Measurements from ENCODE around the gene CNGA2.

The CNGA2 gene

DNA sequence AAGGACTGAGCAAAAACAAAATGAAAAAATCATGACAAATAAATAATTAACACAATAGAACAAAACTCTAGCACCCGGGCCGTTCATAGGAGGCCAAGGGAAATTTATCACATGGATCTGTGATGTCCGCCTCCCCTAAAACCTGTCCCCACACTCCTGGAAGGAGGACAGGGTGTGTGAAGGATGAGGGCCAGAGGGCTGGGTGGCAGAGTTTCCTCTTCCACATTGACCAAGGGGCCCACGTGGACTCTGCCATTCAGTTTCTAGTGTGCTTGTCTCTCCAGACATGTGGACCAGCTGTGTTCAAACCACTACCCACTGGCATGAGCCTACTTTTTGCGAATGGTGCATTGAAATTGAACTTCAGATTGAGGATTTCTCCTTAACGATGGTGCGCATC, 33.0 kb upstream of the CNGA2 start:
- Mint-ChIP-seq H3K27ac (no peak overlapping the region), H3K4me3 (no peak overlapping the region), H3K9me3 (no peaks in the 10 kb centered on the region), H3K36me3 (ENCODE audit: insufficient read depth) (no peaks in the 10 kb centered on the region), H3K27me3 (no peaks in the 10 kb centered on the region), H3K4me1 (ENCODE audit: low read depth in 2 of 2) (no peaks in the 10 kb centered on the region)
- no peak for DNase-seq
- no peak for ATAC-seq (replicated peaks)

DNA sequence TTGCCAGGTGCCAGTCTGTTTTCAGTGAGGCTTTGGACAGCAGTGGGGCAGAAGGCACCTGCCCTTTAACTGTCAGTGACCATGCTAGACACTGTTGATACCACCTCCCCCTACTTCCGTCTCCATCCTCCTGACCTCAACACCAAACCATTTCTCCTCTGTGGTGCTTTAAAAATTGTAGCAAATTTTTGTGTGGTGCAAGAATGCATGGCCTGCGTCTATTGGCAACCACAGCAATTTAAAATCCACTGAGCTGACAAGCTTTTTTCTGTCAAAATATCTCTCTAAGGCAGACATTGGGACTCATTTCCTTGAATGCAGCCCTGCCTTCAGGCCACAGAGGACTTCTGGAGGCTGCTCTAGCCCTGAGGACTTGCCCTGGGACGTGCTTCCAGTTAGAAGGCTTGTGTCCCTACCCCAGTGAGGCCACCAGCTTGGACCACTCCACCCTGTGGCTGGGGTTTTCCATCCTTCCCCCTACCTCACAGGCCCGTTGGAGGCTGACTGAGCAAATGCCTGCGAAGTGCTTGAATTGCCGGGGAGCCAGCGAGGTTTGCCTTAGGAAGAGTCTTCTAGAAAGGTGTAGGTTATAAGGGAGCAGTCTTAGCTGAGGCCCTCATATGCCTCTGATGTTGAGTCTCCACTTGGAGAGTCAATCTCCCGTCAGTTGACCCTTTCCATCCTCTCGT, 32.4 kb upstream of the CNGA2 start:
- no peak overlapping the region for H3K4me3 Mint-ChIP-seq
- H3K27ac Mint-ChIP-seq, result no peak overlapping the region
- H3K27me3 Mint-ChIP-seq, result no peaks in the 10 kb centered on the region
- no peaks in the 10 kb centered on the region for H3K4me1 Mint-ChIP-seq (ENCODE audit: low read depth in 2 of 2)
- DNase-seq (no peak), ATAC-seq (replicated peaks) (no peak)
- no peaks in the 10 kb centered on the region for H3K36me3 Mint-ChIP-seq (ENCODE audit: insufficient read depth)
- H3K9me3 Mint-ChIP-seq, result no peaks in the 10 kb centered on the region

- Mint-ChIP-seq H3K27ac (no peak overlapping the region), H3K27me3 (no peaks in the 10 kb centered on the region), H3K4me3 (no peak overlapping the region), H3K36me3 (ENCODE audit: insufficient read depth) (no peaks in the 10 kb centered on the region), H3K9me3 (no peaks in the 10 kb centered on the region), H3K4me1 (ENCODE audit: low read depth in 2 of 2) (no peaks in the 10 kb centered on the region)
- ATAC-seq (replicated peaks) (no peak), DNase-seq (no peak)
Measured at GRCh38 chrX:151702741-151703340, 31.7 kb upstream of the CNGA2 start.

GRCh38 chrX:151703487-151703886, 31.1 kb upstream of the CNGA2 start:
- Mint-ChIP-seq H3K4me1 (ENCODE audit: low read depth in 2 of 2) (no peaks in the 10 kb centered on the region), H3K4me3 (no peak overlapping the region)
- DNase-seq, result no peak

GRCh38 chrX:151704041-151704663, 30.4 kb upstream of the CNGA2 start:
- ATAC-seq (replicated peaks), result no peak
- Mint-ChIP-seq H3K9me3 (no peaks in the 10 kb centered on the region), H3K4me3 (no peak overlapping the region), H3K36me3 (ENCODE audit: insufficient read depth) (no peaks in the 10 kb centered on the region), H3K27me3 (no peaks in the 10 kb centered on the region), H3K27ac (no peak overlapping the region), H3K4me1 (ENCODE audit: low read depth in 2 of 2) (no peaks in the 10 kb centered on the region)
- no peak for DNase-seq

More at GRCh38 chrX:151703487-151703886, 31.1 kb upstream of the CNGA2 start:
- Mint-ChIP-seq H3K9me3 (no peaks in the 10 kb centered on the region), H3K27ac (no peak overlapping the region), H3K27me3 (no peaks in the 10 kb centered on the region), H3K36me3 (ENCODE audit: insufficient read depth) (no peaks in the 10 kb centered on the region)
- no peak for ATAC-seq (replicated peaks)

DNA sequence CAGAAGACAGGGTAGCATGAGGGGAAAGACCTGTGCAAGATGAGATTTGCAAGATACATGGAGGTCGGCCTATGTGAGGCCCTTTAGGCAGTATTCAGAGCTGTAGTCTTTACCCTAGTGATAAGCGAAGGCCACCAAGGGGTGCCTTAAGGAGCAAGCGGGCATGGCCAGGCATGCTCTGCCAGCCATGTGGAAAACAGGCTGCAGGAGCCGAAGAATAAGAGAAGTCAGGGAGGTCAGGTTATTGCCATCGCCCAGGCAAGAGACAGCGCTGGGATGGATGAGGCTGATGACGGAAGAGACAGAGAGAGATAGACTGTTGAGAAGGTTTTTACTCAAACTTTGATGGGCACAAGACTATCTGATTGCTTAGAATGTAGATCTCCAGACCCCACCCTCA, 25.7 kb upstream of the CNGA2 start:
- H3K9me3 Mint-ChIP-seq, result no peaks in the 10 kb centered on the region
- no peak overlapping the region for H3K27ac Mint-ChIP-seq
- H3K4me3 Mint-ChIP-seq, result no peak overlapping the region
- no peaks in the 10 kb centered on the region for H3K4me1 Mint-ChIP-seq (ENCODE audit: low read depth in 2 of 2)
- no peak for ATAC-seq (replicated peaks)
- DNase-seq, result no peak
- H3K27me3 Mint-ChIP-seq, result no peaks in the 10 kb centered on the region
- H3K36me3 Mint-ChIP-seq (ENCODE audit: insufficient read depth), result no peaks in the 10 kb centered on the region

DNA sequence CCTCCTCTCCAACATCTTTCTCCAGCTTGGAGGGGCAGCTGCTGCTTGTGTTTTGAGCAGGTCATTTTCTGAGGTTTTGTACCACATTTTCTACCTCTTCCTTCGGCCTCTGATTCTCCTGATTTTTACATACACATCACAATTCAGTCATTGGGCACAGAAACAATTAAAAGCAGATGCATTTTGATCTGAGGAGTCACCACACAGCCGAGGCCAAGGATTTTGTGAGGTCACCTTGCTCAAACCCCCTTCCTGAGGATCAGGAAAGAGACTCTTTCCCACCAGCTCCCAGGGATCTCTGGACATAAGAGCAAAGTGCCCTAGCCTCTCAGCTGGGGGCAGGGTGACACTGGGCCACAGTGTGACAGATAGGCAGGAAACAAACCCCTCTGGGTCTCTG, 24.1 kb upstream of the CNGA2 start:
- no peaks in the 10 kb centered on the region for H3K9me3 Mint-ChIP-seq
- H3K27me3 Mint-ChIP-seq, result no peaks in the 10 kb centered on the region
- DNase-seq (no peak), ATAC-seq (replicated peaks) (no peak)
- H3K4me3 Mint-ChIP-seq, result no peak overlapping the region
- H3K36me3 Mint-ChIP-seq (ENCODE audit: insufficient read depth), result no peaks in the 10 kb centered on the region
- H3K27ac Mint-ChIP-seq, result no peak overlapping the region
- no peaks in the 10 kb centered on the region for H3K4me1 Mint-ChIP-seq (ENCODE audit: low read depth in 2 of 2)

GRCh38 chrX:151711154-151711553, 23.4 kb upstream of the CNGA2 start:
- Mint-ChIP-seq H3K27me3 (no peaks in the 10 kb centered on the region), H3K4me3 (no peak overlapping the region), H3K9me3 (no peaks in the 10 kb centered on the region), H3K36me3 (ENCODE audit: insufficient read depth) (no peaks in the 10 kb centered on the region), H3K4me1 (ENCODE audit: low read depth in 2 of 2) (no peaks in the 10 kb centered on the region), H3K27ac (no peak overlapping the region)
- DNase-seq (no peak), ATAC-seq (replicated peaks) (no peak)

DNA sequence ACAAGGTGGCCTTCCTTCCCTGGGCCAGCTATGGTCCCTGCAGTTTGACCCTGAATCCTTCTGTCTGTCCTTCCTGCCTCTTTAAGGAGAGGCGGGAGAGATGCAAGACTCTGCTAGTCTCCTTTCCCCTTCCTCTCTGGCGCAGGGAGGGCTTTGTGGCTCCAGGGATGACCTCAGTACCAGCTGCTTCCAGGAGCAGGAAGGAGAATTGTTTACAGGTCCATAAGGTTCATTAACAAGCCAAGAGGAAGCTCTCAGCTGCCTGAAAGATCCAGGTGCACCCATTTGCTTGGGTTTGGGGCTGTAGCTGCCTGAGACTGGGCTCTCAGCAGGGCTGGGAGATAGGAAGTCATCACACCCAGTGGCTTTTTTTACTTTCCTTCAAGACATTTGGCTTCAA, 22.8 kb upstream of the CNGA2 start:
- Mint-ChIP-seq H3K4me1 (ENCODE audit: low read depth in 2 of 2) (no peaks in the 10 kb centered on the region), H3K4me3 (no peak overlapping the region), H3K9me3 (no peaks in the 10 kb centered on the region), H3K36me3 (ENCODE audit: insufficient read depth) (no peaks in the 10 kb centered on the region), H3K27me3 (peaks cover 0 to 6% of the 10 kb centered on the region in 2 donors), H3K27ac (no peak overlapping the region)
- ATAC-seq (replicated peaks) (no peak), DNase-seq (no peak)

DNA sequence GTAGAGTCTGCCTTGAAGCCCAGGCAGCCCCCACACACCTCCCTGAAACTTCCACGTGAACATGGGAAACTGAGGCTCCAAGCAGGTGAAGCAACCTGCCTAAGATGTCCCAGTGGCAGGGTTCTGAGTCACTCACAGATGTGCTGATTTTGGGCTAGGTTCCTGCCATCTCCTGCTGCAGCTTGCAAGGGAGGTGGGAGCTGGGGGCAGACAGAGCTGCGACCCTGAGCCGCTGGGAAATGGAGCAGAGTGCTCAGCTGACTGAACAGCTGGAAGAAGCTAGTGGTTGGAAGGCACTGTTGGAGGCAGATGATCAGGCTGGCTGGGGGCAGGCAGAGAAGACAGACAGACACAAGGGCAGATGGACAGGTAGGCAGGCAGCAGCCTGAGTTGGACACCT, 22.3 kb upstream of the CNGA2 start:
- Mint-ChIP-seq H3K36me3 (ENCODE audit: insufficient read depth) (no peaks in the 10 kb centered on the region), H3K27ac (no peak overlapping the region), H3K4me1 (ENCODE audit: low read depth in 2 of 2) (no peaks in the 10 kb centered on the region), H3K9me3 (no peaks in the 10 kb centered on the region), H3K4me3 (no peak overlapping the region), H3K27me3 (peaks cover 0 to 10% of the 10 kb centered on the region in 2 donors)
- DNase-seq (no peak), ATAC-seq (replicated peaks) (no peak)

DNA sequence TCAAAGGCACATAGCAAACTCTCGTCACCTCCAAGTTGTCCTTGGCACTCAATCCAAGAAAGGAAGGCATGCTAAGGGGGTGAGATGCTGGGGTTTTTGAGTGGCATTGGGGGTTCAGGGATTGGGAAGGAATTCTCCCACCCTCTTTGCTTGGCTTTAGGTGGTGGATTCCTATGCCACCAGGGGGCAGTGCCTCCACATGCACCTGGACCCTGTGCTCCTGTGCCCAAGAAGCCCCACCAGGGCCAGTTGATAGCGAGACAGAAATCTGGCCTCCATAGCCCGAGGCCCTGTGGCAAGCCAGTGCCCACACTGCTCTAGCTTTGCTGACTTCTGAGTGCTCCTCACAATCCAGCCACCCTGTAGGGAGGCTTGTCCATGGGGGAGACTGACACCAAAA, 20.7 kb upstream of the CNGA2 start:
- ATAC-seq (replicated peaks) (no peak), DNase-seq (no peak)
- Mint-ChIP-seq H3K4me1 (ENCODE audit: low read depth in 2 of 2) (no peaks in the 10 kb centered on the region), H3K27ac (no peak overlapping the region), H3K36me3 (ENCODE audit: insufficient read depth) (no peaks in the 10 kb centered on the region), H3K4me3 (no peak overlapping the region), H3K9me3 (no peaks in the 10 kb centered on the region), H3K27me3 (peaks cover 0 to 14% of the 10 kb centered on the region in 2 donors)

GRCh38 chrX:151714362-151714761, 20.2 kb upstream of the CNGA2 start:
- no peak overlapping the region for H3K27ac Mint-ChIP-seq
- ATAC-seq (replicated peaks) (no peak), DNase-seq (no peak)
- H3K36me3 Mint-ChIP-seq (ENCODE audit: insufficient read depth), result no peaks in the 10 kb centered on the region
- peaks cover 0 to 14% of the 10 kb centered on the region in 2 donors for H3K27me3 Mint-ChIP-seq
- no peaks in the 10 kb centered on the region for H3K4me1 Mint-ChIP-seq (ENCODE audit: low read depth in 2 of 2)
- H3K9me3 Mint-ChIP-seq, result no peaks in the 10 kb centered on the region
- no peak overlapping the region for H3K4me3 Mint-ChIP-seq

DNA sequence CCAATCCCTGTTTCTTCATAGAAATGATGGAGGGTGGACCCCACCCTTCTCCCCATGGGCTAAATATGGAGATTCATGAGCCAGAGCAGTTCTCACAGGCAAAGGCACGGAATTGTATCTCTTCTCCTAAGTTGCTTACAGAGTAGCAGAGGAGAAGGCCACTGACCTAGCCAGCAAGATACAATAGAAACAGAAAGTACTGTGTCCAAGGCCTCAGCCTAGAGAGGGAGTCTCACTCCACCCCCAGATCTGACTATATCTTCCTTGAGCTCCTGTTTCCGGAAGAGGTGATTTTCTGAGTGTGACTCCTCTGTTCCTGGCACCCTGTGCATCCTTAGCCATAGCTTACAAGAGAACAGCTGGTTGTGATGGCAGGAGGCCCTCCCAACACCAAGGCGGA, 18.8 kb upstream of the CNGA2 start, which contains the start of gene FATE1:
FATE1 (plus strand) TSS at position 284 of the 400 bp plus-strand sequence; CDS start at position 369, 85 bp downstream.
- no peaks in the 10 kb centered on the region for H3K4me1 Mint-ChIP-seq (ENCODE audit: low read depth in 2 of 2)
- H3K27ac Mint-ChIP-seq, result no peak within 1 kb of the TSS
- ATAC-seq (replicated peaks), result no peak
- H3K4me3 Mint-ChIP-seq, result no peak within 1 kb of the TSS
- no peaks in the 10 kb centered on the region for H3K36me3 Mint-ChIP-seq (ENCODE audit: insufficient read depth)
- H3K9me3 Mint-ChIP-seq, result no peaks in the 10 kb centered on the region
- no peak for DNase-seq
- H3K27me3 Mint-ChIP-seq, result peaks cover 0 to 14% of the 10 kb centered on the region in 2 donors

GRCh38 chrX:151722241-151722846, 12.2 kb upstream of the CNGA2 start:
- no peak overlapping the region for H3K4me3 Mint-ChIP-seq
- H3K9me3 Mint-ChIP-seq, result no peaks in the 10 kb centered on the region
- no peaks in the 10 kb centered on the region for H3K36me3 Mint-ChIP-seq (ENCODE audit: insufficient read depth)
- DNase-seq (no peak), ATAC-seq (replicated peaks) (no peak)
- peaks cover 0 to 10% of the 10 kb centered on the region in 2 donors for H3K27me3 Mint-ChIP-seq
- no peaks in the 10 kb centered on the region for H3K4me1 Mint-ChIP-seq (ENCODE audit: low read depth in 2 of 2)
- no peak overlapping the region for H3K27ac Mint-ChIP-seq

All from effector memory CD8-positive, alpha-beta T cell (primary cell).